HepG2 (cell line): ENCODE data around the gene PAFAH1B1. TPM values are rescaled to one million over a fixed set of nuclear protein-coding genes. Genes with fewer than 3 reads are reported as not detected.

Experiments used
- ATAC-seq: fragments of 200-7000 bp; cut with Tn5 transposase; 3 replicates; pipeline ENCODE4 v1.9.1; 2020; ENCODE audit warnings: mild to moderate bottlenecking, moderate library complexity
- Bru-seq: library from RNA; stranded (reverse); fragments of 400-500 nt; gene quantifications from one replicate; lab custom pipeline; 2021; lab: Mats Ljungman, UMichigan
- BruChase-seq, 2 experiments: library from RNA; stranded (reverse); fragments of 400-500 nt; gene quantifications; one replicate each; lab custom pipeline; 2021; lab: Mats Ljungman, UMichigan
- BruUV-seq: library from RNA; stranded (reverse); fragments of 400-500 nt; replicated peaks from 2 replicates; lab custom pipeline; 2021; lab: Mats Ljungman, UMichigan
- CTCF ChIA-PET: fragments of 300-600 bp; formaldehyde crosslinking; extraction: SDS; loops from one replicate; lab custom pipeline; 2021; ENCODE audit warnings: low total read pairs, inconsistent platforms, low intra/inter-chr PET ratio; lab: Yijun Ruan, JAX
- POLR2A ChIA-PET: fragments of 350-600 bp; sonication (Branson Sonifier 250); formaldehyde crosslinking; loops from one replicate; lab custom pipeline; 2020; ENCODE audit warnings: antibody characterized with exemption, inconsistent platforms; lab: Yijun Ruan, JAX
- DNase-seq: peaks from one replicate; pipeline ENCODE4 v3.0.0-alpha.2; 2015; ENCODE audit warnings: low spot score
- FAIRE-seq: peaks from 3 replicates; lab custom pipeline; 2011; peaks lifted over from hg19 to GRCh38; lab: Jason Lieb, UNC
- H2AFZ ChIP-seq: one replicate; pipeline ENCODE4 v1.6.1; 2011; ENCODE audit warnings: low read length, inconsistent platforms
- H3K27ac ChIP-seq: fragments of 300-600 bp; 3 replicates; pipeline ENCODE4 v1.8.0; 2011; ENCODE audit warnings: mixed run types, mild to moderate bottlenecking, mixed read lengths, low read length, inconsistent platforms; ENCODE audit not compliant: insufficient read depth; ENCODE audit errors: extremely low read length
- H3K27me3 ChIP-seq, 2 experiments: fragments of 200-600 bp in 1 of 2; 2 replicates in 1 of 2; 3 replicates in 1 of 2; pipeline versions ENCODE4 v1.6.0 to v1.8.0; 2011; ENCODE audit warnings: low read length in 2 of 2, mild to moderate bottlenecking in 2 of 2, moderate library complexity in 2 of 2, inconsistent platforms in 1 of 2; ENCODE audit not compliant: insufficient read depth in 2 of 2, control insufficient read depth in 1 of 2
- H3K36me3 ChIP-seq, 2 experiments: fragments of 200-600 bp in 1 of 2; replicated peaks in 1 of 2; 2 replicates in 1 of 2; 3 replicates in 1 of 2; pipeline versions ENCODE4 v1.5.1 to v1.8.0; 2011; ENCODE audit warnings: low read length in 2 of 2, inconsistent platforms in 1 of 2; ENCODE audit not compliant: insufficient read depth in 2 of 2, control insufficient read depth in 1 of 2
- H3K4me1 ChIP-seq: 2 replicates; pipeline ENCODE4 v1.5.1; 2012; ENCODE audit warnings: low read length, inconsistent platforms; ENCODE audit not compliant: insufficient read depth
- H3K4me2 ChIP-seq: 2 replicates; pipeline ENCODE4 v1.6.0; 2011; ENCODE audit warnings: low read depth, low read length, inconsistent platforms
- H3K4me3 ChIP-seq, 3 experiments: fragments of 200-600 bp in 1 of 3; sonication (generic), shearing (Covaris generic) in 1 of 3; replicated peaks in 1 of 3; 2 replicates each; pipeline ENCODE4 v1.5.1; 2011 to 2016; ENCODE audit warnings: low read length in 3 of 3, inconsistent platforms in 2 of 3, low read depth in 2 of 3, mild to moderate bottlenecking in 2 of 3, control low read depth in 1 of 3, mixed read lengths in 1 of 3; ENCODE audit not compliant: insufficient read depth in 1 of 3
- H3K79me2 ChIP-seq: one replicate; pipeline ENCODE4 v1.6.1; 2011; ENCODE audit warnings: low read length, inconsistent platforms; ENCODE audit not compliant: insufficient read depth
- H3K9ac ChIP-seq: 2 replicates; pipeline ENCODE4 v1.6.0; 2011; ENCODE audit warnings: mild to moderate bottlenecking, low read depth, low read length, inconsistent platforms; ENCODE audit not compliant: insufficient read depth
- H3K9me3 ChIP-seq: 2 replicates; pipeline ENCODE4 v1.5.1; 2012; ENCODE audit warnings: mild to moderate bottlenecking, low read length
- H4K20me1 ChIP-seq: 2 replicates; pipeline ENCODE4 v1.6.0; 2011; ENCODE audit warnings: inconsistent platforms, mild to moderate bottlenecking, low read length, moderate library complexity; ENCODE audit not compliant: insufficient read depth
- ARID5B ChIP-seq: IDR thresholded peaks from 2 replicates; pipeline ENCODE4 v1.4.0; 2020; ENCODE audit warnings: mild to moderate bottlenecking, missing genetic modification reagents
- ASH2L ChIP-seq: fragments of 300-600, 200-600 bp; sonication (generic); IDR thresholded peaks from 2 replicates; pipeline ENCODE4 v1.7.0; 2017; ENCODE audit warnings: low read depth, mild to moderate bottlenecking, moderate library complexity, mixed read lengths, low read length; ENCODE audit not compliant: insufficient read length
- MED8 ChIP-seq: sonication (generic); formaldehyde crosslinking; IDR thresholded peaks from 2 replicates; pipeline ENCODE4 v1.8.1; 2023; ENCODE audit warnings: mild to moderate bottlenecking, missing genetic modification reagents; ENCODE audit not compliant: insufficient replicate concordance
- MYC ChIP-seq: sonication (generic); formaldehyde crosslinking; IDR thresholded peaks from 2 replicates; pipeline ENCODE4 v1.9.0; 2021; ENCODE audit warnings: missing genetic modification reagents, borderline replicate concordance
- SNAI1 ChIP-seq: sonication (generic); formaldehyde crosslinking; IDR thresholded peaks from 2 replicates; pipeline ENCODE4 v1.5.0; 2020; ENCODE audit warnings: mild to moderate bottlenecking, missing genetic modification reagents, borderline replicate concordance
- ZBED4 ChIP-seq: sonication (generic); formaldehyde crosslinking; IDR thresholded peaks from 2 replicates; pipeline ENCODE4 v1.4.0; 2020; ENCODE audit warnings: missing genetic modification reagents, borderline replicate concordance
- ZNF230 ChIP-seq: sonication (generic); formaldehyde crosslinking; IDR thresholded peaks from 2 replicates; pipeline ENCODE4 v1.4.0; 2020; ENCODE audit warnings: mild to moderate bottlenecking, missing genetic modification reagents
- WGBS: methylation state at CpG from one replicate; pipeline ENCODE4 v1.1.6; 2017; ENCODE audit warnings: low lambda C conversion rate; 5-methylcytosine and 5-hydroxymethylcytosine counted together
- in situ Hi-C: cut with HindIII; loops from 2 replicates; pipeline ENCODE4 v1.10.0; 2017; ENCODE audit warnings: low pct_unique_long_range_greater_than_20kb; ENCODE audit not compliant: extremely low pct_ligation_motif_present
- intact Hi-C: fragments of 100-400 bp; cut with micrococcal nuclease; formaldehyde crosslinking; loops from one replicate; pipeline ENCODE4 v1.10.0; 2022; ENCODE audit not compliant: unreplicated experiment
- long read RNA-seq, 2 experiments: library from RNA in 1 of 2; library from polyadenylated mRNA in 1 of 2; stranded (forward) in 1 of 2; unstranded in 1 of 2; transcript quantifications; one replicate each; pipeline ENCODE4 v2.0.0, GENCODE V29; 2019 to 2022
- polyA minus RNA-seq, 3 experiments: library from RNA; depleted of rRNA, polyadenylated mRNA; stranded (reverse); fragments of >200 nt; gene quantifications; 2 replicates each; pipeline ENCODE4 v1.2.3, GENCODE V29; 2011; ENCODE audit warnings: low replicate concordance in 1 of 3
- polyA plus RNA-seq, 8 experiments: library from polyadenylated mRNA; depleted of rRNA in 3 of 8; stranded (reverse) in 7 of 8; unstranded in 1 of 8; fragments of >200 nt; fragmentation: Illumina TruSeq in 4 of 8; extraction: Trizol in 4 of 8; gene quantifications; 2 replicates each; pipeline versions ENCODE4 v1.2.1 to v1.2.3, GENCODE V29; 2011 to 2016; ENCODE audit warnings: low read depth in 4 of 8, missing spikeins in 1 of 8, mixed read lengths in 1 of 8; ENCODE audit not compliant: insufficient read depth in 1 of 8
- total RNA-seq, 5 experiments: library from RNA; depleted of rRNA; stranded (reverse); fragments of >200 nt; fragmentation: Illumina TruSeq; extraction: Trizol; gene quantifications; 2 replicates each; pipeline ENCODE4 v1.2.3, GENCODE V29; 2016; ENCODE audit warnings: low read depth in 1 of 5

The PAFAH1B1 gene
- total RNA-seq (2016; rRNA removed; fragmentation: Illumina TruSeq; extraction: Trizol) (64.9 and 93.8 TPM in 2 replicates), polyA plus RNA-seq (2011; rRNA removed) (35.9 and 46.0 TPM in 2 replicates), polyA minus RNA-seq (2011; rRNA and poly(A)+ RNA removed; ENCODE audit: low replicate concordance) (45.1 and 73.6 TPM in 2 replicates), Bru-seq, nascent RNA (percentile 82 among the genes with signal in this experiment), BruChase-seq, experiment 1, labeled RNA remaining after a 6-hour chase (percentile 90 among the genes with signal in this experiment), BruChase-seq, experiment 2, labeled RNA remaining after a 2-hour chase (percentile 88 among the genes with signal in this experiment)
- total RNA-seq (2016; cell fraction: cytosol; rRNA removed; fragmentation: Illumina TruSeq; extraction: Trizol; ENCODE audit: low read depth) = 25.0 and 28.0 TPM in 2 replicates
- 64.0 and 82.0 TPM in 2 replicates for total RNA-seq (2016; cell fraction: insoluble cytoplasmic fraction; rRNA removed; fragmentation: Illumina TruSeq; extraction: Trizol)
- total RNA-seq (2016; cell fraction: membrane; rRNA removed; fragmentation: Illumina TruSeq; extraction: Trizol) = 28.1 and 42.3 TPM in 2 replicates
- 32.7 and 40.0 TPM in 2 replicates for total RNA-seq (2016; cell fraction: nucleus; rRNA removed; fragmentation: Illumina TruSeq; extraction: Trizol)
- polyA plus RNA-seq (2011; cell fraction: cytosol; rRNA removed) = 20.0 and 28.0 TPM in 2 replicates
- 20.1 and 28.1 TPM in 2 replicates for polyA plus RNA-seq (2011; cell fraction: nucleus; rRNA removed)
- polyA plus RNA-seq (2012) = 59.7 and 61.2 TPM in 2 replicates
- polyA plus RNA-seq (2016; cell fraction: cytosol; fragmentation: Illumina TruSeq; extraction: Trizol; ENCODE audit: low read depth) = 15.1 and 21.5 TPM in 2 replicates
- 80.8 and 92.4 TPM in 2 replicates for polyA plus RNA-seq (2016; cell fraction: insoluble cytoplasmic fraction; fragmentation: Illumina TruSeq; extraction: Trizol; ENCODE audit: low read depth)
- 21.9 and 31.1 TPM in 2 replicates for polyA plus RNA-seq (2016; cell fraction: membrane; fragmentation: Illumina TruSeq; extraction: Trizol; ENCODE audit: low read depth)
- 58.0 and 61.2 TPM in 2 replicates for polyA plus RNA-seq (2016; cell fraction: nucleus; fragmentation: Illumina TruSeq; extraction: Trizol; ENCODE audit: insufficient read depth, low read depth)
- polyA minus RNA-seq (2011; cell fraction: cytosol; rRNA and poly(A)+ RNA removed) = 28.9 and 44.8 TPM in 2 replicates
- polyA minus RNA-seq (2011; cell fraction: nucleus; rRNA and poly(A)+ RNA removed) = 38.7 and 39.8 TPM in 2 replicates
- long read RNA-seq, experiment 1, full-length matches to known transcripts = 5 of 15 reads
- long read RNA-seq, experiment 1, partial matches to known transcripts = 1 of 15 reads
- long read RNA-seq, experiment 1, other reads (novel, unspliced or antisense) = 9 of 15 reads
- long read RNA-seq, experiment 2, full-length matches to known transcripts = 55 of 119 reads
- long read RNA-seq, experiment 2, partial matches to known transcripts = 13 of 119 reads
- long read RNA-seq, experiment 2, other reads (novel, unspliced or antisense) = 51 of 119 reads

GRCh38 chr17:2592971-2593820, at the start of gene PAFAH1B1:
Gene PAFAH1B1, plus strand, starts transcription at chr17:2593654. Its CDS starts 44,635 bp downstream, at chr17:2638289.
- Histone ChIP-seq H3K27ac (peak within 1 kb of the TSS; percentile 88), H2AFZ (peak within 1 kb of the TSS; percentile 5), H4K20me1 (peaks cover 34% of the 10 kb centered on the region), H3K4me2 (peak within 1 kb of the TSS; percentile 89), H3K27me3 (peaks cover 0 to 3% of the 10 kb centered on the region in 2 experiments; a peak in 1 of 5 replicates), H3K9me3 (no peaks in the 10 kb centered on the region), H3K79me2 (peaks cover 40% of the 10 kb centered on the region), H3K9ac (peak within 1 kb of the TSS; percentile 94), H3K36me3 (no peaks in the 10 kb centered on the region), H3K4me3 (peak within 1 kb of the TSS; percentile 89 to 100 (median 100)), H3K4me1 (peaks cover 43% of the 10 kb centered on the region)
- WGBS = under 1% methylated on average over 9 of the region's 86 CpGs
- intact Hi-C loops = no loop called here
- BruUV-seq = TSS peak; percentile 97
- DNase-seq (peak; percentile 78), ATAC-seq (peak; percentile 86), FAIRE-seq (no peak)
- POLR2A ChIA-PET = interaction anchor here (0.7 to 1.7 kb wide), 6 partner anchors 10 to 117 kb away, joined by 3 to 7 read pairs (median 4); partner anchors contain the start of gene METTL16
- CTCF ChIA-PET = no interaction called here
- in situ Hi-C loops = no loop called here
- TF ChIP-seq MYC (CRISPR knock-in tag) = peak; percentile 63
- TF ChIP-seq ZNF230 (CRISPR knock-in tag) = peak; percentile 77; the same call in 1 of the 2 replicates
- TF ChIP-seq MED8 = no peak
- peak; percentile 50; the same call in 1 of the 2 replicates for TF ChIP-seq ARID5B
- peak; percentile 74 for TF ChIP-seq ASH2L
- TF ChIP-seq SNAI1 = 0 out of 2 replicates have a peak, but pooled peaks have one; percentile 34
- 0 out of 2 replicates have a peak, but pooled peaks have one; percentile 32 for TF ChIP-seq ZBED4
